Measurements from ENCODE around the gene COL18A1.

Gene COL18A1

GRCh38 chr21:45473496-45474322 is 68.7 kb downstream of the COL18A1 start:
- Mint-ChIP-seq H3K36me3 (no peaks in the 10 kb centered on the region), H3K27ac (no peak overlapping the region), H3K27me3 (peaks cover 5 to 7% of the 10 kb centered on the region in 2 donors), H3K9me3 (peaks cover 0 to 3% of the 10 kb centered on the region in 2 donors), H3K4me1 (peaks cover 13 to 15% of the 10 kb centered on the region in 2 donors), H3K4me3 (no peak overlapping the region)
- no peak for ATAC-seq (replicated peaks)
- no peak for DNase-seq

GRCh38 chr21:45474323-45474950 is 69.5 kb downstream of the COL18A1 start:
- DNase-seq (no peak), ATAC-seq (replicated peaks) (no peak)
- Mint-ChIP-seq H3K4me3 (no peak overlapping the region), H3K4me1 (peaks cover 18 to 20% of the 10 kb centered on the region in 2 donors), H3K27me3 (peaks cover 5 to 7% of the 10 kb centered on the region in 2 donors), H3K9me3 (peaks cover 0 to 3% of the 10 kb centered on the region in 2 donors), H3K27ac (no peak overlapping the region), H3K36me3 (no peaks in the 10 kb centered on the region)

GRCh38 chr21:45475004-45475685 is 70.2 kb downstream of the COL18A1 start:
- H3K4me1 Mint-ChIP-seq: peaks cover 21 to 23% of the 10 kb centered on the region in 2 donors
- peaks cover 0 to 3% of the 10 kb centered on the region in 2 donors for H3K9me3 Mint-ChIP-seq
- no peaks in the 10 kb centered on the region for H3K36me3 Mint-ChIP-seq
- H3K4me3 Mint-ChIP-seq: no peak overlapping the region
- no peak for DNase-seq
- H3K27ac Mint-ChIP-seq: no peak overlapping the region
- H3K27me3 Mint-ChIP-seq: peaks cover 5 to 7% of the 10 kb centered on the region in 2 donors
- ATAC-seq (replicated peaks): no peak

GRCh38 chr21:45475797-45476570 is 71.0 kb downstream of the COL18A1 start:
- no peak for ATAC-seq (replicated peaks)
- DNase-seq: no peak
- H3K36me3 Mint-ChIP-seq: no peaks in the 10 kb centered on the region
- no peak overlapping the region for H3K27ac Mint-ChIP-seq
- peaks cover 0 to 3% of the 10 kb centered on the region in 2 donors for H3K9me3 Mint-ChIP-seq
- H3K4me3 Mint-ChIP-seq: no peak overlapping the region
- peaks cover 21 to 23% of the 10 kb centered on the region in 2 donors for H3K4me1 Mint-ChIP-seq
- peaks cover 5 to 7% of the 10 kb centered on the region in 2 donors for H3K27me3 Mint-ChIP-seq

- Mint-ChIP-seq H3K27ac (no peak overlapping the region), H3K36me3 (no peaks in the 10 kb centered on the region), H3K9me3 (peaks cover 0 to 3% of the 10 kb centered on the region in 2 donors), H3K27me3 (peaks cover 5 to 7% of the 10 kb centered on the region in 2 donors), H3K4me3 (peak overlapping the region in 1 of 2 donors; percentile 8), H3K4me1 (peaks cover 21 to 23% of the 10 kb centered on the region in 2 donors)
- no peak for DNase-seq
- ATAC-seq (replicated peaks): no peak
Measured at GRCh38 chr21:45476582-45476981, 71.6 kb downstream of the COL18A1 start.

GRCh38 chr21:45477176-45478114 is 72.5 kb downstream of the COL18A1 start:
- H3K4me1 Mint-ChIP-seq: peaks cover 21 to 23% of the 10 kb centered on the region in 2 donors
- DNase-seq (no peak), ATAC-seq (replicated peaks) (no peak)
- peak overlapping the region; percentile 80 to 86 for H3K4me3 Mint-ChIP-seq
- H3K36me3 Mint-ChIP-seq: no peaks in the 10 kb centered on the region
- H3K9me3 Mint-ChIP-seq: peaks cover 0 to 3% of the 10 kb centered on the region in 2 donors
- peak overlapping the region; percentile 90 for H3K27ac Mint-ChIP-seq
- peaks cover 5 to 7% of the 10 kb centered on the region in 2 donors for H3K27me3 Mint-ChIP-seq

GRCh38 chr21:45478115-45478801 is 73.3 kb downstream of the COL18A1 start:
- Mint-ChIP-seq H3K4me1 (peaks cover 25 to 31% of the 10 kb centered on the region in 2 donors), H3K27me3 (peaks cover 5 to 7% of the 10 kb centered on the region in 2 donors), H3K27ac (peak overlapping the region; percentile 90), H3K4me3 (peak overlapping the region; percentile 80 to 86), H3K36me3 (no peaks in the 10 kb centered on the region), H3K9me3 (peaks cover 0 to 3% of the 10 kb centered on the region in 2 donors)
- DNase-seq (peak; percentile 72), ATAC-seq (replicated peaks) (peak; percentile 81 to 82)

GRCh38 chr21:45478816-45479669 is 74.1 kb downstream of the COL18A1 start:
- H3K27me3 Mint-ChIP-seq: peaks cover 4 to 5% of the 10 kb centered on the region in 2 donors
- H3K4me1 Mint-ChIP-seq: peaks cover 29 to 39% of the 10 kb centered on the region in 2 donors
- H3K4me3 Mint-ChIP-seq: peak overlapping the region; percentile 34 to 86
- H3K9me3 Mint-ChIP-seq: peaks cover 0 to 4% of the 10 kb centered on the region in 2 donors
- no peak for DNase-seq
- peak overlapping the region; percentile 90 for H3K27ac Mint-ChIP-seq
- no peak for ATAC-seq (replicated peaks)
- H3K36me3 Mint-ChIP-seq: no peaks in the 10 kb centered on the region

- no peak for DNase-seq
- Mint-ChIP-seq H3K9me3 (peaks cover 0 to 4% of the 10 kb centered on the region in 2 donors), H3K27me3 (no peaks in the 10 kb centered on the region), H3K27ac (no peak overlapping the region), H3K4me1 (peaks cover 30 to 43% of the 10 kb centered on the region in 2 donors), H3K36me3 (no peaks in the 10 kb centered on the region), H3K4me3 (peak overlapping the region in 1 of 2 donors; percentile 22)
- ATAC-seq (replicated peaks): no peak
Measured at GRCh38 chr21:45479691-45480675, 75.0 kb downstream of the COL18A1 start.

- no peaks in the 10 kb centered on the region for H3K27me3 Mint-ChIP-seq
- no peak for ATAC-seq (replicated peaks)
- H3K4me1 Mint-ChIP-seq: peaks cover 30 to 43% of the 10 kb centered on the region in 2 donors
- DNase-seq: no peak
- peaks cover 0 to 4% of the 10 kb centered on the region in 2 donors for H3K9me3 Mint-ChIP-seq
- no peak overlapping the region for H3K27ac Mint-ChIP-seq
- H3K36me3 Mint-ChIP-seq: no peaks in the 10 kb centered on the region
- H3K4me3 Mint-ChIP-seq: no peak overlapping the region
Measured at GRCh38 chr21:45480701-45481500, 75.9 kb downstream of the COL18A1 start.

All from stimulated activated naive B cell treated with anti-CD40 and anti-IgM and Interleukin-4, amounts not matched to agents 10 μg/mL and 1 μg/mL and 100 μg/mL, for 72 hours (primary cell).